Measurements from ENCODE around the gene FBXL15. TPM values are rescaled to one million over a fixed set of nuclear protein-coding genes. Genes with fewer than 3 reads are reported as not detected.

Gene FBXL15
- total and polyA plus RNA-seq, 2 of the 13 experiments (the other 11 are each of a cell fraction or from before 2014, with no cell fraction given): 4.3 to 8.3 TPM

DNA sequence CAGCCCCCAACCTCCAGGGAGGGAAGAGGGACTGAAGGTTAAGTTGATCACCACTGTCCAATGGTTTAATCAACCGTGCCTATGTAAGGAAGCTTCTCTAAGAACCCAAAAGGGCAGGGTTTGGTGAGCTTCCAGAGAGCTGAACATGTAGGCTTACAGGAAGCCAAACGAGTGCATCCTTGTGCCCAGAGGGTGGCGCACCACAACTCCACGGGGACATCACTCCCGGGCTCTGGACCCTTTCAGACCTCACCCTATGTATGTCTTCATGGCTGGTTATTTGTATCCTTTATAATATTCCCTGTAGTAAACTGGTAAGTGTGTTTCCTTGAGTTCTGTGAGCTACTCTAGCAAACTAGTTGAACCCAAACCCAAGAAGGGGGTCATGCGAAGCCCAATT is 36.6 kb upstream of the FBXL15 start:
- 48% methylated on average over 6 of the region's 6 CpGs for WGBS (ENCODE audit: low lambda C conversion rate)
- CTCF ChIA-PET (ENCODE audit: low intra/inter-chr PET ratio, low total read pairs): no interaction called here

More for the DNA sequence above, 36.6 kb upstream of the FBXL15 start:
- DNase-seq (ENCODE audit: low spot score): no peak
- H3K27me3 ChIP-seq (ENCODE audit: control insufficient read depth in 1 of 2, insufficient read depth in 2 of 2, low read length in 2 of 2): no peaks in the 10 kb centered on the region
- no TSS peak for BruUV-seq (replicated peaks)
- no peak overlapping the region for H2AFZ ChIP-seq (ENCODE audit: low read length)
- H3K4me2 ChIP-seq (ENCODE audit: low read depth, low read length): no peak overlapping the region
- H3K4me1 ChIP-seq (ENCODE audit: insufficient read depth, low read length): peaks cover 14% of the 10 kb centered on the region
- intact Hi-C loops (cut with micrococcal nuclease; ENCODE audit: unreplicated experiment) (no loop called here), in situ Hi-C loops (cut with HindIII; ENCODE audit: extremely low pct_ligation_motif_present, low pct_unique_long_range_greater_than_20kb) (no loop called here)
- peak; percentile 65 for ATAC-seq
- H3K4me3 ChIP-seq (replicated peaks in 1 of 3; ENCODE audit: insufficient read depth in 1 of 3, low read depth in 2 of 3, low read length in 3 of 3): no peak overlapping the region
- H3K9ac ChIP-seq (ENCODE audit: insufficient read depth, low read depth, low read length): no peak overlapping the region
- no peak for FAIRE-seq
- H4K20me1 ChIP-seq (ENCODE audit: insufficient read depth, low read length): no peaks in the 10 kb centered on the region
- TF ChIP-seq, protein P1, sequence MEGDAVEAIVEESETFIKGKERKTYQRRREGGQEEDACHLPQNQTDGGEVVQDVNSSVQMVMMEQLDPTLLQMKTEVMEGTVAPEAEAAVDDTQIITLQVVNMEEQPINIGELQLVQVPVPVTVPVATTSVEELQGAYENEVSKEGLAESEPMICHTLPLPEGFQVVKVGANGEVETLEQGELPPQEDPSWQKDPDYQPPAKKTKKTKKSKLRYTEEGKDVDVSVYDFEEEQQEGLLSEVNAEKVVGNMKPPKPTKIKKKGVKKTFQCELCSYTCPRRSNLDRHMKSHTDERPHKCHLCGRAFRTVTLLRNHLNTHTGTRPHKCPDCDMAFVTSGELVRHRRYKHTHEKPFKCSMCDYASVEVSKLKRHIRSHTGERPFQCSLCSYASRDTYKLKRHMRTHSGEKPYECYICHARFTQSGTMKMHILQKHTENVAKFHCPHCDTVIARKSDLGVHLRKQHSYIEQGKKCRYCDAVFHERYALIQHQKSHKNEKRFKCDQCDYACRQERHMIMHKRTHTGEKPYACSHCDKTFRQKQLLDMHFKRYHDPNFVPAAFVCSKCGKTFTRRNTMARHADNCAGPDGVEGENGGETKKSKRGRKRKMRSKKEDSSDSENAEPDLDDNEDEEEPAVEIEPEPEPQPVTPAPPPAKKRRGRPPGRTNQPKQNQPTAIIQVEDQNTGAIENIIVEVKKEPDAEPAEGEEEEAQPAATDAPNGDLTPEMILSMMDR (CRISPR knock-in tag; IDR thresholded peaks at IDR 0.05): peak; percentile 51
- TF ChIP-seq, protein P2, sequence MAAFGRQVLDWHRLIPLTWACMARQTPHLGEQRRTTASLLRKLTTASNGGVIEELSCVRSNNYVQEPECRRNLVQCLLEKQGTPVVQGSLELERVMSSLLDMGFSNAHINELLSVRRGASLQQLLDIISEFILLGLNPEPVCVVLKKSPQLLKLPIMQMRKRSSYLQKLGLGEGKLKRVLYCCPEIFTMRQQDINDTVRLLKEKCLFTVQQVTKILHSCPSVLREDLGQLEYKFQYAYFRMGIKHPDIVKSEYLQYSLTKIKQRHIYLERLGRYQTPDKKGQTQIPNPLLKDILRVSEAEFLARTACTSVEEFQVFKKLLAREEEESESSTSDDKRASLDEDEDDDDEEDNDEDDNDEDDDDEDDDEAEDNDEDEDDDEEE (CRISPR knock-in tag; IDR thresholded peaks at IDR 0.05): no peak
- 0 out of 2 replicates have a peak, but pooled peaks have one; percentile 14 for TF ChIP-seq RAD21 (CRISPR knock-in tag; IDR thresholded peaks at IDR 0.05)
- 0 out of 2 replicates have a peak, but pooled peaks have one; percentile 13 for TF ChIP-seq STAG1 (CRISPR knock-in tag; IDR thresholded peaks at IDR 0.05)
- peak; percentile 44; the same call in 1 of the 2 replicates for TF ChIP-seq SMC3 (IDR thresholded peaks at IDR 0.05; ENCODE audit: low read length)
- POLR2A ChIA-PET: interaction anchor here (1.0 to 1.3 kb wide), 2 partner anchors 10 to 11 kb away, joined by 3 to 6 read pairs; partner anchors contain the start of gene NFKB2
- no peaks in the 10 kb centered on the region for H3K9me3 ChIP-seq (ENCODE audit: low read length)
- peaks cover 18 to 29% of the 10 kb centered on the region in 2 experiments for H3K36me3 ChIP-seq (replicated peaks in 1 of 2; ENCODE audit: control insufficient read depth in 1 of 2, insufficient read depth in 2 of 2, low read length in 2 of 2)
- H3K27ac ChIP-seq (ENCODE audit: extremely low read length, insufficient read depth, low read length): no peak overlapping the region
- no peaks in the 10 kb centered on the region for H3K79me2 ChIP-seq (ENCODE audit: insufficient read depth, low read length)

Data from HepG2 (cell line).